ENCODE data around the gene HDAC4.

DNA sequence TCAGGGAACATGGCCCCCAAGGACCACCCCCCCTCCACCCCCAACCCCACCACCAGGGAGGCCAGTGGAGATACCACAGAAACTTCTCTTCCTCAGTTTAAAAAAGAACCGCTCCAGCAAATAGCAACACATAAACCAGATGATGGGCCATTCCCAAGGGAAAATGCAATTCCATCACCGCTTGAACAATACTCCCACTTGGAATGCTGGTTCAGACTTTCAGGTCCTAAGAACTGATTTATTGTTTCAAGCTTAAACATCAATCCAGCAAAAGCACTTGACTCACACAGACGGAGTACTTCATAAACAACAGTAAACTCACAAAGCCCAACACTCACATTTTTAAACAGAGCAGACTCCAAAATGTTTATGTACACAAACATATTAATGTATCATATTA, 6.9 kb downstream of the HDAC4 start:
- TF ChIP-seq, protein P1, sequence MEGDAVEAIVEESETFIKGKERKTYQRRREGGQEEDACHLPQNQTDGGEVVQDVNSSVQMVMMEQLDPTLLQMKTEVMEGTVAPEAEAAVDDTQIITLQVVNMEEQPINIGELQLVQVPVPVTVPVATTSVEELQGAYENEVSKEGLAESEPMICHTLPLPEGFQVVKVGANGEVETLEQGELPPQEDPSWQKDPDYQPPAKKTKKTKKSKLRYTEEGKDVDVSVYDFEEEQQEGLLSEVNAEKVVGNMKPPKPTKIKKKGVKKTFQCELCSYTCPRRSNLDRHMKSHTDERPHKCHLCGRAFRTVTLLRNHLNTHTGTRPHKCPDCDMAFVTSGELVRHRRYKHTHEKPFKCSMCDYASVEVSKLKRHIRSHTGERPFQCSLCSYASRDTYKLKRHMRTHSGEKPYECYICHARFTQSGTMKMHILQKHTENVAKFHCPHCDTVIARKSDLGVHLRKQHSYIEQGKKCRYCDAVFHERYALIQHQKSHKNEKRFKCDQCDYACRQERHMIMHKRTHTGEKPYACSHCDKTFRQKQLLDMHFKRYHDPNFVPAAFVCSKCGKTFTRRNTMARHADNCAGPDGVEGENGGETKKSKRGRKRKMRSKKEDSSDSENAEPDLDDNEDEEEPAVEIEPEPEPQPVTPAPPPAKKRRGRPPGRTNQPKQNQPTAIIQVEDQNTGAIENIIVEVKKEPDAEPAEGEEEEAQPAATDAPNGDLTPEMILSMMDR (IDR thresholded peaks at IDR 0.05; ENCODE audit: low read depth, low read length, missing input control) = no peak
- no peak for TF ChIP-seq GABPA (IDR thresholded peaks at IDR 0.05 in 1 of 2, conservative IDR thresholded peaks at IDR 0.05 in 1 of 2)
- TF ChIP-seq RXRA (IDR thresholded peaks at IDR 0.05) = no peak
- no peak for TF ChIP-seq YY1 (IDR thresholded peaks at IDR 0.05)
- TF ChIP-seq RAD21 (IDR thresholded peaks at IDR 0.05) = no peak
- TF ChIP-seq, protein P2, sequence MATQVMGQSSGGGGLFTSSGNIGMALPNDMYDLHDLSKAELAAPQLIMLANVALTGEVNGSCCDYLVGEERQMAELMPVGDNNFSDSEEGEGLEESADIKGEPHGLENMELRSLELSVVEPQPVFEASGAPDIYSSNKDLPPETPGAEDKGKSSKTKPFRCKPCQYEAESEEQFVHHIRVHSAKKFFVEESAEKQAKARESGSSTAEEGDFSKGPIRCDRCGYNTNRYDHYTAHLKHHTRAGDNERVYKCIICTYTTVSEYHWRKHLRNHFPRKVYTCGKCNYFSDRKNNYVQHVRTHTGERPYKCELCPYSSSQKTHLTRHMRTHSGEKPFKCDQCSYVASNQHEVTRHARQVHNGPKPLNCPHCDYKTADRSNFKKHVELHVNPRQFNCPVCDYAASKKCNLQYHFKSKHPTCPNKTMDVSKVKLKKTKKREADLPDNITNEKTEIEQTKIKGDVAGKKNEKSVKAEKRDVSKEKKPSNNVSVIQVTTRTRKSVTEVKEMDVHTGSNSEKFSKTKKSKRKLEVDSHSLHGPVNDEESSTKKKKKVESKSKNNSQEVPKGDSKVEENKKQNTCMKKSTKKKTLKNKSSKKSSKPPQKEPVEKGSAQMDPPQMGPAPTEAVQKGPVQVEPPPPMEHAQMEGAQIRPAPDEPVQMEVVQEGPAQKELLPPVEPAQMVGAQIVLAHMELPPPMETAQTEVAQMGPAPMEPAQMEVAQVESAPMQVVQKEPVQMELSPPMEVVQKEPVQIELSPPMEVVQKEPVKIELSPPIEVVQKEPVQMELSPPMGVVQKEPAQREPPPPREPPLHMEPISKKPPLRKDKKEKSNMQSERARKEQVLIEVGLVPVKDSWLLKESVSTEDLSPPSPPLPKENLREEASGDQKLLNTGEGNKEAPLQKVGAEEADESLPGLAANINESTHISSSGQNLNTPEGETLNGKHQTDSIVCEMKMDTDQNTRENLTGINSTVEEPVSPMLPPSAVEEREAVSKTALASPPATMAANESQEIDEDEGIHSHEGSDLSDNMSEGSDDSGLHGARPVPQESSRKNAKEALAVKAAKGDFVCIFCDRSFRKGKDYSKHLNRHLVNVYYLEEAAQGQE (IDR thresholded peaks at IDR 0.05) = no peak
- no peak for TF ChIP-seq MAX (IDR thresholded peaks at IDR 0.05)
- no peak for TF ChIP-seq TAF1 (conservative IDR thresholded peaks at IDR 0.05)
- no peak for TF ChIP-seq EGR1 (IDR thresholded peaks at IDR 0.05; ENCODE audit: low read depth in 2 of 2)
- TF ChIP-seq SP1 (IDR thresholded peaks at IDR 0.05) = no peak
- TF ChIP-seq FOXA2 (IDR thresholded peaks at IDR 0.05) = no peak
- no peak for TF ChIP-seq JUND (IDR thresholded peaks at IDR 0.05)
- TF ChIP-seq NR2F2 (IDR thresholded peaks at IDR 0.05) = no peak
- no peak for TF ChIP-seq ZBTB33 (IDR thresholded peaks at IDR 0.05)
